ENCODE results near the gene NPAS3.

DNA sequence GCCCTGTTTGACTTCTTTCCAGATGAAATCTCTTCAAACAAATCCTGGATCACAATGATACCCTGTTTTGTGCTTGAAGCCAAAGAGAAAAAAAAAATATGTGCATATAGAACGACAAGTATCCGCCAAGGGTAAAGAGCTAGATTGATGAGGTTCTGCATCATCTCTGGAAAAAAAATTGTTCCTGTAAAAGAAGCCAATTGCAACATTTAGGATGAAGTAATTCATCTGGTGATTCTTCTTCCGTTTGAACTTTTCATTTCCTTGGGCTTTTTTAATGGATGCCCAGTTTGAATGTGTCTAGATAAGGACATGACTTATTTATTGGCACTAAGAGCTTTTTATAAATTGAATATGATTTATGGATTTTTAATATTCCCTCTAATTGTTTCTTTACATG lies 38.1 kb upstream of the NPAS3 start:
- TF ChIP-seq, protein P1, sequence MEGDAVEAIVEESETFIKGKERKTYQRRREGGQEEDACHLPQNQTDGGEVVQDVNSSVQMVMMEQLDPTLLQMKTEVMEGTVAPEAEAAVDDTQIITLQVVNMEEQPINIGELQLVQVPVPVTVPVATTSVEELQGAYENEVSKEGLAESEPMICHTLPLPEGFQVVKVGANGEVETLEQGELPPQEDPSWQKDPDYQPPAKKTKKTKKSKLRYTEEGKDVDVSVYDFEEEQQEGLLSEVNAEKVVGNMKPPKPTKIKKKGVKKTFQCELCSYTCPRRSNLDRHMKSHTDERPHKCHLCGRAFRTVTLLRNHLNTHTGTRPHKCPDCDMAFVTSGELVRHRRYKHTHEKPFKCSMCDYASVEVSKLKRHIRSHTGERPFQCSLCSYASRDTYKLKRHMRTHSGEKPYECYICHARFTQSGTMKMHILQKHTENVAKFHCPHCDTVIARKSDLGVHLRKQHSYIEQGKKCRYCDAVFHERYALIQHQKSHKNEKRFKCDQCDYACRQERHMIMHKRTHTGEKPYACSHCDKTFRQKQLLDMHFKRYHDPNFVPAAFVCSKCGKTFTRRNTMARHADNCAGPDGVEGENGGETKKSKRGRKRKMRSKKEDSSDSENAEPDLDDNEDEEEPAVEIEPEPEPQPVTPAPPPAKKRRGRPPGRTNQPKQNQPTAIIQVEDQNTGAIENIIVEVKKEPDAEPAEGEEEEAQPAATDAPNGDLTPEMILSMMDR (conservative IDR thresholded peaks at IDR 0.05 in 1 of 2, IDR thresholded peaks at IDR 0.05 in 1 of 2; ENCODE audit: low read depth in 1 of 2, low read length in 2 of 2), result no peak
- no peak for TF ChIP-seq EZH2 (IDR thresholded peaks at IDR 0.05; ENCODE audit: low read length, missing control alignments)
